GM23338 (cell line): ENCODE data around the gene PANX3. TPM values are rescaled to one million over a fixed set of nuclear protein-coding genes. Genes with fewer than 3 reads are reported as not detected.
"Not testable (repeated sequence)": the region's sequence is repeated elsewhere in the genome, so short reads cannot be mapped to it uniquely, and the experiment has no call there.

ENCODE experiments used
- ATAC-seq: fragments of 200-7000 bp; cut with Tn5 transposase; 3 replicates; pipeline ENCODE4 v1.9.1; 2020
- DNase-seq: peaks from one replicate; pipeline ENCODE4 v3.0.0-alpha.2; 2015; ENCODE audit warnings: low spot score
- H2AFZ ChIP-seq: fragments of 200-600 bp; sonication (generic); 2 replicates; pipeline ENCODE4 v1.8.0; 2016; ENCODE audit warnings: antibody characterized with exemption, mild to moderate bottlenecking, moderate library complexity
- H3F3A ChIP-seq: fragments of 200-600 bp; sonication (generic); replicated peaks from 2 replicates; pipeline ENCODE4 v1.8.0; 2017; ENCODE audit warnings: antibody characterized with exemption, mixed run types, low read depth
- H3K27ac ChIP-seq: fragments of 200-600 bp; sonication (generic); 2 replicates; pipeline ENCODE4 v1.6.1; 2016; ENCODE audit warnings: low read depth
- H3K27me3 ChIP-seq: fragments of 200-600 bp; sonication (generic); 2 replicates; pipeline ENCODE4 v1.8.0; 2016; ENCODE audit warnings: mild to moderate bottlenecking, mixed run types, moderate library complexity; ENCODE audit not compliant: insufficient read depth
- H3K36me3 ChIP-seq: fragments of 200-600 bp; sonication (generic); 2 replicates; pipeline ENCODE4 v1.8.0; 2016; ENCODE audit warnings: mild to moderate bottlenecking; ENCODE audit not compliant: insufficient read depth
- H3K4me1 ChIP-seq: fragments of 200-600 bp; sonication (generic); 2 replicates; pipeline ENCODE4 v1.8.0; 2016; ENCODE audit warnings: mild to moderate bottlenecking, moderate library complexity; ENCODE audit not compliant: insufficient read depth
- H3K4me2 ChIP-seq: fragments of 200-600 bp; sonication (generic); 2 replicates; pipeline ENCODE4 v1.7.1; 2017; ENCODE audit warnings: mixed run types
- H3K4me3 ChIP-seq: fragments of 200-600 bp; sonication (generic); 2 replicates; pipeline ENCODE4 v1.6.1; 2016; ENCODE audit warnings: mixed run types
- H3K79me2 ChIP-seq: fragments of 200-600 bp; sonication (generic); replicated peaks from 2 replicates; pipeline ENCODE4 v1.8.0; 2017; ENCODE audit warnings: mild to moderate bottlenecking; ENCODE audit not compliant: insufficient read depth
- H3K9me2 ChIP-seq: fragments of 200-600 bp; sonication (generic); 2 replicates; pipeline ENCODE4 v1.8.0; 2017; ENCODE audit not compliant: insufficient read depth
- H4K20me1 ChIP-seq: fragments of 200-600 bp; sonication (generic); replicated peaks from 2 replicates; pipeline ENCODE4 v1.8.0; 2017; ENCODE audit warnings: mild to moderate bottlenecking; ENCODE audit not compliant: insufficient read depth
- H3K27ac Mint-ChIP-seq: 2 replicates; pipeline ENCODE4 v1.8.0; 2020; ENCODE audit warnings: inconsistent platforms, mild to moderate bottlenecking, moderate library complexity, mixed read lengths
- H3K27me3 Mint-ChIP-seq: 3 replicates; pipeline ENCODE4 v1.8.0; 2022; ENCODE audit warnings: low read depth, mild to moderate bottlenecking, moderate library complexity, mixed read lengths, inconsistent platforms; ENCODE audit not compliant: insufficient read depth, poor library complexity
- H3K36me3 Mint-ChIP-seq: 3 replicates; pipeline ENCODE4 v1.8.0; 2021; ENCODE audit warnings: low read depth, mild to moderate bottlenecking, inconsistent platforms, moderate library complexity, mixed read lengths
- H3K4me1 Mint-ChIP-seq: 3 replicates; pipeline ENCODE4 v1.8.0; 2020; ENCODE audit warnings: mild to moderate bottlenecking, inconsistent platforms, mixed read lengths
- H3K4me3 Mint-ChIP-seq: 3 replicates; pipeline ENCODE4 v1.8.0; 2021; ENCODE audit warnings: moderate library complexity, mild to moderate bottlenecking, inconsistent platforms, mixed read lengths
- H3K9me3 Mint-ChIP-seq: 3 replicates; pipeline ENCODE4 v1.8.0; 2020; ENCODE audit warnings: moderate library complexity, mild to moderate bottlenecking, inconsistent platforms, mixed read lengths
- CTCF ChIP-seq, 2 experiments: fragments of 200-600 bp in 1 of 2; sonication (generic) in 1 of 2; conservative IDR thresholded peaks; 2 replicates each; pipeline versions ENCODE4 v1.5.1 to v1.6.1; 2016 to 2017; ENCODE audit warnings: antibody characterized with exemption in 2 of 2, low read depth in 2 of 2, mild to moderate bottlenecking in 2 of 2, moderate library complexity in 1 of 2
- EZH2 ChIP-seq: fragments of 200-600 bp; sonication (generic); IDR thresholded peaks from one replicate; pipeline ENCODE4 v1.8.0; 2017; ENCODE audit warnings: antibody characterized with exemption, mild to moderate bottlenecking, low read depth; ENCODE audit not compliant: unreplicated experiment
- EZH2phosphoT487 ChIP-seq: fragments of 200-600 bp; sonication (generic); IDR thresholded peaks from one replicate; pipeline ENCODE4 v1.8.1; 2018; ENCODE audit warnings: antibody characterized with exemption; ENCODE audit not compliant: unreplicated experiment
- ZNF462 ChIP-seq: fragments of 250-450 bp; sonication (Bioruptor Pico); IDR thresholded peaks from 2 replicates; pipeline ENCODE4 v1.5.0; 2020; ENCODE audit warnings: mild to moderate bottlenecking, moderate library complexity
- polyA plus RNA-seq: library from polyadenylated mRNA; unstranded; fragments of >200 nt; fragmentation: Nextera tagmentation; extraction: Ambion mirVana; gene quantifications from 2 replicates; pipeline ENCODE4 v1.2.1, GENCODE V29; 2016
- total RNA-seq: library from RNA; depleted of rRNA; stranded (reverse); fragments of >200 nt; shearing (Covaris generic); gene quantifications from 2 replicates; pipeline ENCODE4 v1.2.3, GENCODE V29; 2014

The PANX3 gene
- total and polyA plus RNA-seq, 2 experiments from 2014 or later = not detected

GRCh38 chr11:124602193-124602592, 9.0 kb upstream of the PANX3 start:
- Histone ChIP-seq H3K4me1 (peaks cover 13% of the 10 kb centered on the region), H3K27me3 (no peaks in the 10 kb centered on the region), H4K20me1 (no peaks in the 10 kb centered on the region), H2AFZ (no peak overlapping the region), H3K27ac (no peak overlapping the region), H3K9me2 (no peaks in the 10 kb centered on the region), H3K4me2 (no peak overlapping the region), H3K36me3 (no peaks in the 10 kb centered on the region), H3K4me3 (no peak overlapping the region), H3K79me2 (no peaks in the 10 kb centered on the region), H3F3A (no peaks in the 10 kb centered on the region)
- H3K36me3 Mint-ChIP-seq = no peaks in the 10 kb centered on the region
- H3K27me3 Mint-ChIP-seq = peaks cover 8% of the 10 kb centered on the region
- no peak for DNase-seq
- no peak for ATAC-seq
- peaks cover 10% of the 10 kb centered on the region for H3K4me1 Mint-ChIP-seq
- H3K9me3 Mint-ChIP-seq = no peaks in the 10 kb centered on the region
- TF ChIP-seq EZH2phosphoT487 = no peak
- no peak overlapping the region for H3K27ac Mint-ChIP-seq
- H3K4me3 Mint-ChIP-seq = no peak overlapping the region

- not testable (repeated sequence) for H3K79me2 ChIP-seq, H3K9me3 Mint-ChIP-seq, H3K27me3 ChIP-seq, H2AFZ ChIP-seq, H3K9me2 ChIP-seq, H3K27me3 Mint-ChIP-seq, DNase-seq, H3K36me3 ChIP-seq, ATAC-seq, H3F3A ChIP-seq, H3K27ac ChIP-seq, H3K36me3 Mint-ChIP-seq, H3K4me3 Mint-ChIP-seq, H3K4me3 ChIP-seq, H4K20me1 ChIP-seq, H3K27ac Mint-ChIP-seq, H3K4me2 ChIP-seq
- peaks cover 10% of the 10 kb centered on the region for H3K4me1 Mint-ChIP-seq
- peaks cover 13% of the 10 kb centered on the region for H3K4me1 ChIP-seq
These were observed 8.5 kb upstream of the PANX3 start for GRCh38 chr11:124602723-124603122.

DNA sequence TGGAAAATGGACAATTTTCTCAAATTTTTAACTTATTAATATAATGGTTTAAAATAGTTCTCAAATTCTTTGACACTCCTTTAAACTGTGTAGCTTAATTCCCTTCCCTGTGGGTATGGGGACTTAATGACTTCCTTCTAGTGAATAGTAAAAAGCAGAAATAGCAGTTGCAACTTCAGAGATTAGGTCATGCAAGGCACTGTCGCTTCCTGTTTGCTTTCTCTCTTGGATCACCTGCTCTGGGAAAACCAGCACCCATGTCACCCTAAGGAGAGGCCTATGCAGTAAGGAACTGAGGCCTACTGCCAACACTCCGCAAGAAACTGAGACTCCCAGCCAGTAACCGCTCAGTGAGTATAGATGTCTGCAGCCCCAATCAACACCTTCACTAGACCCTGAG, 5.5 kb upstream of the PANX3 start:
- Histone ChIP-seq H3K27me3 (no peaks in the 10 kb centered on the region), H3F3A (no peaks in the 10 kb centered on the region), H4K20me1 (no peaks in the 10 kb centered on the region), H3K4me1 (peaks cover 7% of the 10 kb centered on the region), H3K4me3 (no peak overlapping the region), H3K4me2 (no peak overlapping the region), H3K79me2 (no peaks in the 10 kb centered on the region), H3K27ac (no peak overlapping the region), H3K36me3 (no peaks in the 10 kb centered on the region), H2AFZ (no peak overlapping the region), H3K9me2 (no peaks in the 10 kb centered on the region)
- H3K4me1 Mint-ChIP-seq = peaks cover 8% of the 10 kb centered on the region
- H3K4me3 Mint-ChIP-seq = no peak overlapping the region
- H3K36me3 Mint-ChIP-seq = no peaks in the 10 kb centered on the region
- no peak for ATAC-seq
- no peak overlapping the region for H3K27ac Mint-ChIP-seq
- H3K9me3 Mint-ChIP-seq = no peaks in the 10 kb centered on the region
- H3K27me3 Mint-ChIP-seq = peaks cover 10% of the 10 kb centered on the region
- TF ChIP-seq EZH2phosphoT487 = no peak
- DNase-seq = no peak

DNA sequence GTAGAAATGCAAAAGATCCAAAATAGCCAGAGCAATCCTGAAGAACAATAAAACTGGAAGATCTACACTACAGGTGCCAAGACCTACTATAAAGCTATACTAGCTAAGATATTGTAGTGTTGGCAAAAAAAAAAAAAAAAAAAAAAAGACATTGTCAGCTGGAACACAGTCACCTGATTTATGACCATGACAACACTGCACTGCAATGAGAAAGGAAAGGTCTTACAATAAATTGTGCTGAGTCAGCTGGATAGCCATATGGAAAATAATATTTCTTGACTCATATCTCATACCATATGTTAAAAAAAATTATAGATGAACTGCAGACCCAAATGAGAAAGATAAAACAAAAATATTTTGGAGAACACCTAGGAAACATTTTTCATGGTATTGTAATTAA, 3.1 kb upstream of the PANX3 start:
- Mint-ChIP-seq H3K27ac (no peak overlapping the region), H3K4me1 (no peaks in the 10 kb centered on the region), H3K4me3 (no peak overlapping the region), H3K36me3 (no peaks in the 10 kb centered on the region), H3K27me3 (peaks cover 2% of the 10 kb centered on the region), H3K9me3 (no peaks in the 10 kb centered on the region)
- no peaks in the 10 kb centered on the region for H3K79me2 ChIP-seq
- no peak overlapping the region for H3K27ac ChIP-seq
- no peaks in the 10 kb centered on the region for H3F3A ChIP-seq
- ATAC-seq = no peak
- no peaks in the 10 kb centered on the region for H4K20me1 ChIP-seq
- no peaks in the 10 kb centered on the region for H3K9me2 ChIP-seq
- DNase-seq = no peak
- no peaks in the 10 kb centered on the region for H3K27me3 ChIP-seq
- no peak overlapping the region for H3K4me2 ChIP-seq
- no peaks in the 10 kb centered on the region for H3K4me1 ChIP-seq
- H3K4me3 ChIP-seq = no peak overlapping the region
- H2AFZ ChIP-seq = no peak overlapping the region
- no peaks in the 10 kb centered on the region for H3K36me3 ChIP-seq
- TF ChIP-seq ZNF462 (CRISPR knock-in tag) (no peak), CTCF (conservative IDR thresholded peaks at IDR 0.05; ENCODE audit: low read depth in 2 of 2) (no peak), EZH2 (no peak)
